Measurements from ENCODE around the gene KIF6.

Gene KIF6

GRCh38 chr6:39654121-39654520 lies 71.1 kb downstream of the KIF6 start:
- DNase-seq: no peak

- DNase-seq: no peak
Measured at GRCh38 chr6:39653612-39654011, 71.6 kb downstream of the KIF6 start.

GRCh38 chr6:39649996-39650395 lies 75.2 kb downstream of the KIF6 start:
- no peak for DNase-seq

GRCh38 chr6:39646751-39647420 lies 78.3 kb downstream of the KIF6 start:
- no peak for DNase-seq

GRCh38 chr6:39642270-39642669 lies 82.9 kb downstream of the KIF6 start:
- no peak for DNase-seq

GRCh38 chr6:39638126-39638822 lies 86.9 kb downstream of the KIF6 start:
- DNase-seq: no peak

GRCh38 chr6:39634646-39635341 lies 90.4 kb downstream of the KIF6 start:
- no peak for DNase-seq

- DNase-seq: no peak
Measured at GRCh38 chr6:39625209-39625608, 100.0 kb downstream of the KIF6 start.

- no peak for DNase-seq
Measured at GRCh38 chr6:39623750-39624149, 101.5 kb downstream of the KIF6 start.

GRCh38 chr6:39617520-39617919 lies 107.7 kb downstream of the KIF6 start:
- no peak for DNase-seq

GRCh38 chr6:39617026-39617425 lies 108.2 kb downstream of the KIF6 start:
- no peak for DNase-seq

- DNase-seq: no peak
Measured at GRCh38 chr6:39615622-39616021, 109.6 kb downstream of the KIF6 start.

GRCh38 chr6:39614393-39614950 lies 110.7 kb downstream of the KIF6 start:
- no peak for DNase-seq

GRCh38 chr6:39610221-39610620 lies 115.0 kb downstream of the KIF6 start:
- no peak for DNase-seq

- DNase-seq: no peak
Measured at GRCh38 chr6:39608652-39609345, 116.4 kb downstream of the KIF6 start.

GRCh38 chr6:39602601-39603519 lies 122.3 kb downstream of the KIF6 start:
- no peak for DNase-seq

GRCh38 chr6:39599973-39600372 lies 125.2 kb downstream of the KIF6 start:
- DNase-seq: no peak

- no peak for DNase-seq
Measured at GRCh38 chr6:39599341-39599740, 125.9 kb downstream of the KIF6 start.

- no peak for DNase-seq
Measured at GRCh38 chr6:39594285-39594684, 130.9 kb downstream of the KIF6 start.

GRCh38 chr6:39593646-39594045 lies 131.6 kb downstream of the KIF6 start:
- DNase-seq: no peak

GRCh38 chr6:39590871-39591393 lies 134.3 kb downstream of the KIF6 start:
- no peak for DNase-seq

- no peak for DNase-seq
Measured at GRCh38 chr6:39587080-39587479, 138.1 kb downstream of the KIF6 start.
